GM18508 (cell line): ENCODE measurements around the gene C11orf68.
"Not testable (repeated sequence)": the region's sequence is repeated elsewhere in the genome, so short reads cannot be mapped to it uniquely, and the experiment has no call there.

ENCODE experiments used
- ATAC-seq: cut with Tn5 transposase; IDR thresholded peaks from one replicate; pipeline ENCODE4 v1.9.1; 2021; ENCODE audit warnings: moderate number of reproducible peaks; ENCODE audit not compliant: insufficient read depth, unreplicated experiment

Gene C11orf68

GRCh38 chr11:65918211-65919140 is at the start of gene C11orf68:
TSS of gene C11orf68 (minus strand) at chr11:65919062. CDS start at chr11:65919031, 31 bp downstream.
- peak; percentile 15 for ATAC-seq

- ATAC-seq: no peak
Measured at GRCh38 chr11:65967329-65967934, 48.6 kb upstream of the C11orf68 start.

GRCh38 chr11:65965986-65966762 is 47.3 kb upstream of the C11orf68 start:
- no peak for ATAC-seq

GRCh38 chr11:65964906-65965305 is 46.0 kb upstream of the C11orf68 start:
- no peak for ATAC-seq

- ATAC-seq: no peak
Measured at GRCh38 chr11:65962141-65962564, 43.3 kb upstream of the C11orf68 start.

- ATAC-seq: no peak
Measured at GRCh38 chr11:65961267-65962140, 42.6 kb upstream of the C11orf68 start, which contains the start of gene SART1. TSS of gene SART1 (plus strand) at chr11:65961734. CDS start at chr11:65961781, 47 bp downstream.

GRCh38 chr11:65960824-65961266 is 42.0 kb upstream of the C11orf68 start:
- no peak for ATAC-seq

- no peak for ATAC-seq
Measured at GRCh38 chr11:65958774-65959420, 40.0 kb upstream of the C11orf68 start.

- no peak for ATAC-seq
Measured at GRCh38 chr11:65958291-65958690, 39.4 kb upstream of the C11orf68 start.

- no peak for ATAC-seq
Measured at GRCh38 chr11:65954771-65955170, 35.9 kb upstream of the C11orf68 start.

- ATAC-seq: no peak
Measured at GRCh38 chr11:65953471-65953870, 34.6 kb upstream of the C11orf68 start.

- no peak for ATAC-seq
Measured at GRCh38 chr11:65952052-65952521, 33.2 kb upstream of the C11orf68 start.

GRCh38 chr11:65951641-65952040 is 32.8 kb upstream of the C11orf68 start:
- not testable (repeated sequence) for ATAC-seq

- not testable (repeated sequence) for ATAC-seq
Measured at GRCh38 chr11:65950711-65951110, 31.8 kb upstream of the C11orf68 start.

GRCh38 chr11:65947603-65948125 is 28.8 kb upstream of the C11orf68 start:
- no peak for ATAC-seq

GRCh38 chr11:65947133-65947532 is 28.3 kb upstream of the C11orf68 start:
- ATAC-seq: no peak

- no peak for ATAC-seq
Measured at GRCh38 chr11:65946655-65947054, 27.8 kb upstream of the C11orf68 start.

GRCh38 chr11:65945941-65946558 is 27.2 kb upstream of the C11orf68 start:
- ATAC-seq: no peak
